GM19324 (cell line): ENCODE results near the gene TIPIN.
"Not testable (repeated sequence)": the region's sequence is repeated elsewhere in the genome, so short reads cannot be mapped to it uniquely, and the experiment has no call there.

ENCODE experiments used
- ATAC-seq: cut with Tn5 transposase; IDR thresholded peaks from one replicate; pipeline ENCODE4 v1.9.1; 2021; ENCODE audit warnings: mild to moderate bottlenecking, moderate library complexity; ENCODE audit not compliant: unreplicated experiment, low FRiP score

TIPIN gene

GRCh38 chr15:66304425-66304824 is 52.1 kb downstream of the TIPIN start:
- ATAC-seq, result not testable (repeated sequence)

GRCh38 chr15:66302489-66303278 is 53.8 kb downstream of the TIPIN start:
- no peak for ATAC-seq

- ATAC-seq, result no peak
Observed at GRCh38 chr15:66298803-66299251, 57.7 kb downstream of the TIPIN start.

- no peak for ATAC-seq
Observed at GRCh38 chr15:66296186-66296585, 60.3 kb downstream of the TIPIN start.

- ATAC-seq, result no peak
Observed at GRCh38 chr15:66294932-66295235, 61.6 kb downstream of the TIPIN start.

GRCh38 chr15:66294157-66294931 is 62.1 kb downstream of the TIPIN start:
- peak; percentile 23 for ATAC-seq

- ATAC-seq, result peak; percentile 76
Observed at GRCh38 chr15:66293419-66294156, 62.9 kb downstream of the TIPIN start, which contains the start of gene DIS3L. Gene DIS3L, plus strand, starts transcription at chr15:66293568. Its CDS starts 29 bp downstream, at chr15:66293597.

GRCh38 chr15:66292571-66293418 is 63.7 kb downstream of the TIPIN start:
- no peak for ATAC-seq

- no peak for ATAC-seq
Observed at GRCh38 chr15:66291816-66292570, 64.5 kb downstream of the TIPIN start.

- ATAC-seq, result no peak
Observed at GRCh38 chr15:66290518-66290917, 66.0 kb downstream of the TIPIN start.

GRCh38 chr15:66290007-66290406 is 66.5 kb downstream of the TIPIN start:
- ATAC-seq, result no peak

- ATAC-seq, result no peak
Observed at GRCh38 chr15:66288551-66289185, 67.8 kb downstream of the TIPIN start.

GRCh38 chr15:66288093-66288492 is 68.4 kb downstream of the TIPIN start:
- no peak for ATAC-seq

GRCh38 chr15:66287461-66288057 is 68.9 kb downstream of the TIPIN start:
- no peak for ATAC-seq
